ENCODE measurements around the gene HECTD4. TPM values are rescaled to one million over a fixed set of nuclear protein-coding genes. Genes with fewer than 3 reads are reported as not detected.
"Not testable (repeated sequence)": the region's sequence is repeated elsewhere in the genome, so short reads cannot be mapped to it uniquely, and the experiment has no call there.

HECTD4 gene
- total RNA-seq, 1 donor from 2014 or later: 35.1 TPM

DNA sequence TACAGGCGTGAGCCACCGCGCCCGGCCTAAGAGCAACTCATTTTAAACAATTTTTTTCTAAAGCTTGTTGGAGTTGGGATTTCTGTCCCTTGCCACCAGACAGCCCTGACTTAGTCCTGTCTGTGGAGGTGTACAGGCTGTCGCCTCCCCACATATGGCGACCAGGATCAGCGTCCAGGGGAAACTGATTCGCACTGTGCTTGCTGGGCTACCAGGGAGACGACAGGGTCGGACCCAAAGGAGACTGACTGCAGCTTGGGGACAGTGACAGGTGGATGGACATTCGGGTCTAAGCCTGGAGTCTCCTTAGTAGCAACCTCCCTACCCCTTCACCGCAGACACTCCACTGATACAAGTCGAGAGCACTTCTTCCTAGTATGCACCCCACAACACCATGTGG lies 216.6 kb downstream of the HECTD4 start:
- no peak for DNase-seq (ENCODE audit: extremely low read depth, low read depth, low spot score)

DNA sequence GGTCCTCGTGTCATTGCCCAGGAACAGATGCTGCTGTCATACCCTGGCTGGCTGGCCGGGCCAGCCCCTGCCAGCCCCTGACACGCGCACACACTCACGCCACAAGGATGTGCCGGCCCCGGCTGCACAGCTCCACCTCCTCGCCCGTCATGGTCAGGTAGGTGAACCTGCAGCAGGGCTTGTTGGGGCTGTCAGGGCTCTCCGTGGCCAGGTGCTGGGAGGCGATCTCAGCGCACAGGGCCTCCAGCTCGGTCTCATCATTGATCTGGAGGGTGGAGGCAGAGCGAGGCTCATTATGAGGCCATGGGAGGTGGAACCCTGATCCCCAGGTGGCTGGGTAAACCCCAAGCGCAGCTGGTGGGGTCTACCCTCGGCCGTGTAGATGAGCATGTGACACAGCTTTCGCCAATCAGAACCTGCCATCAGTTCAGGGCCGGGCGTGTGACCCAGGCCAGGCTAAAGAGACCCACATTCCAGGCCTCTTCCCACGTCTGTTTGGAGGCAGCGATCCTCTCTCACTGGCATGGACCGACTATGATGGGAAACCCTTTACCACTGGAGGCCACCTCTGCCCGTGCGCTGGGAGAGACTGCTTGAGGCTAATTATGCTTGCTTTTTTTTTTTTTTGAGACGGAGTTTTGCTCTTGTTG lies 218.1 kb downstream of the HECTD4 start:
- DNase-seq (ENCODE audit: extremely low read depth, low read depth, low spot score): no peak

DNA sequence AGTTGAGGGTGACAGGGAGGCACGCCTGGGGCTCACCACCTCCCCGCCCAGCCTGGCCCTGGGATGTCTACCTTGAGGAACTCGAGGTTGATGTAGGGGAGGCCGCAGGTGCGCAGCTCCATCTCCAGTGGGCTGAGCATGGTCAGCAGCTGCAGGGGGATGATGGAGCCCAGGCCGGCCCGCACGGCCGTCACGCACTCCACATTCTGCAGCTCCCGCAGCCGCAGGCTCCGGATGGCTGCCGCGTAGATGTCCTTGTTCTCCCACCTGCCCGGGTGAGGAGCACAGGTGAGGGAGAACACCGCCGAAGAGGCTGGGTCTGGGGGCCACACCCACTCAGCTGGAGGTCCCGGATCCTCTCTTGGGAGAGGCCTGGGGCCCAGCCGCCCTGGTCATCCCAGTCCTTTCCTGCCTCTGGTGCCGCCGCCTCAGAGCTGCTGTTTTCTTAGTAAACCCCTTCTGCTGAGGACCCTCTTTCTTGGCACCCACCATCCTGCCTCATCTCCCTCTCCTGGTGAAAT lies 218.7 kb downstream of the HECTD4 start:
- no peak for DNase-seq (ENCODE audit: extremely low read depth, low read depth, low spot score)

DNA sequence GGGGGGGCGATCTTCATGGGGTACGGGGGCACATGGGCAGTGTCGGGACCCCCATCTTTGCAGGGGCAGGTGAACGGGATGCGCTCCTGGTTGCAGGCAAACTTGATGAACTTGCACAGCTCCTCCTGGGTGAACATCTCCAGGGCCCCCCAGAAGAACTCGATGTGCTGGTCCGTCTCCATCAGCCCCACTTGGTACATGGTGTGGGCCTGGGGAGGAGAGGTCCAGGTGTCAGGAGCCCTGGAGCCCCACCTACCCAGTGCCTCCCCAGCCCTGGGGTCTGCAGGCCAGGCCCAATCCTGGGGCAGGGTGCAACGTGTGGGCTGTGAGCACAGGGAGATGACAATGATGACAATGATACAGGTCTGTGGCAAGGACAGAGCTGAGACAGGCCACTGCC lies 219.2 kb downstream of the HECTD4 start:
- no peak for DNase-seq (ENCODE audit: extremely low read depth, low read depth, low spot score)

DNA sequence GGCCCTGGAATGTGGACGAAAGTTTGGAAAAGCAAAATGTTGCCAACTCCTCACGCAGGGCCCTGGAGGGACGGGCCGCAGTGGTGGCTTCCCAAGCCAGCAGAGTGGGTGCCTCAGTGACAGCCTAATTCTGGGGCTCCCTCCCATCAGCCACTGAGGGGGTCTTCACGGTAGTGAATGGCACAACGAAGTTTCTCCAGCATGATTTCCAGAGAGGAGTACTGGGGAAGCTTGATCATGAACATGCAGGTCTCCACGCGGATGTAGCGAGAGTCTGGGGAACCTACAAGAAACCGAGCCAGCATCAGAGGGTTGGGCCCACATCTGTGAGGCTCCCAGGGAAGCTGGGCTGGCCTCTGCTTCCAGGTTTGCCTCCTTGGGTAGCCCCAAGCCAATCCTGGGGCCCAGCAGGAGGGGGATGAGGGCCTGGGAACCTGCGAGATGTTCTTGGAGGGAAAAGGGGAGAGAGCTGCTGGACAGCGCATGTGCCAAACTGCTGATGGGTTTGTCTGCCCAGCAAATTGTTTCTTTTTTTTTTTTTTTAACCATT lies 219.9 kb downstream of the HECTD4 start:
- no peak for DNase-seq (ENCODE audit: extremely low read depth, low read depth, low spot score)

DNA sequence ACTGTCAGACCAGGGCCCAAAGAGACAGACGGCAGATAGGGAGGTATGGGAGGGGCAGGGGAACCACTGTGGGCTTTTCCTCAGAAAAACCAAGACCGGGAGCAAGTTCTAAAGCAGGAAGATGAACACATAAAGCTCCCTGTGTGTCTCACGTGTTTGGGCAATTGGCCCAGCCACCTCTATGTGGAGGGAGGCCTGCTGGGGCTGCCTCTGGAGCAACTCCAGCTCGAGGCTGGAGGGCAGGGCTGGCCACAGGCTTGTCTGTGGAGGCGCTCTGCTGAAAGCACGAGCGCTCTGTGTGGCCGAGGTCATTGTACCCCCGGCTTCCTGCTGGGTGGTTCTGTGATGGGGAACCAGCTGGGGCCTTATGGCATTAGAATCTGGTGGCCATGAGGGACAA lies 220.5 kb downstream of the HECTD4 start:
- no peak for DNase-seq (ENCODE audit: extremely low read depth, low read depth, low spot score)

DNA sequence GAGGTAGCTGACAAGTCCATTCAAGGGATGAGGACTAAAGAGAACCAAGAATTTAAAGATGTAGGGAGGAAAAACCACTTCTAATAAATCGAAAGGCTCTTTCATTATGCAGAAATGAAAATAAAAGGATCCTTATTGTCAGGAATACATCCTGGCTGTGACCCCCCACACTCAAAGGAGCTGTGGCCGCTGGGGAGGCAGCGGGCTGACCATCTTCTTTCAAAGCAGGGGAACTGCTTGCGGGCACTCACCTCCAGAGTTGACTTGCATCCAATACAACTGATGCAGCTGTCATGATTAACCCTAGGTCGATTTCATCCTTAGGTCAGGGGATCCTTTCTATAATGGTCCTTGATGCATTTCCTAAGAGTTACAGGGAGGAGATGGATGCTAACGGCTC lies 221.6 kb downstream of the HECTD4 start:
- no peak for DNase-seq (ENCODE audit: extremely low read depth, low read depth, low spot score)

DNA sequence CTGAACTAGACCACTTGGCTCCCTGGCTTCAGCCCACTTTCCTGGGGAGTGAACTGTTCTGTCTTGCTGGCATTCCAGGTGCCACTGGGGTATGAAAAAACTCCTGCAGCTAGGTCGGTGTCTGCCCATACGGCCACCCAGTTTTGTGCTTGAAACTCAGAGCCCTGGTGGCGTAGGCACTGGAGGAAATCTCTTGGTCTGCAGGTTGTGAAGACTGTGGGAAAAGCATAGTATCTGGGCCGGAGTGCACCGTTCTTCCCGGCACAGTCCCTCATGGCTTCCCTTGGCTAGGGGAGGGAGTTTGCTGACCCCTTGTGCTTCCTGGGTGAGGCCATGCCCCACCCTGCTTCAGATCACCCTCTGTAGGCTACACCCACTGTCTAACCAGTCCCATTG lies 223.1 kb downstream of the HECTD4 start:
- no peak for DNase-seq (ENCODE audit: extremely low read depth, low read depth, low spot score)

DNA sequence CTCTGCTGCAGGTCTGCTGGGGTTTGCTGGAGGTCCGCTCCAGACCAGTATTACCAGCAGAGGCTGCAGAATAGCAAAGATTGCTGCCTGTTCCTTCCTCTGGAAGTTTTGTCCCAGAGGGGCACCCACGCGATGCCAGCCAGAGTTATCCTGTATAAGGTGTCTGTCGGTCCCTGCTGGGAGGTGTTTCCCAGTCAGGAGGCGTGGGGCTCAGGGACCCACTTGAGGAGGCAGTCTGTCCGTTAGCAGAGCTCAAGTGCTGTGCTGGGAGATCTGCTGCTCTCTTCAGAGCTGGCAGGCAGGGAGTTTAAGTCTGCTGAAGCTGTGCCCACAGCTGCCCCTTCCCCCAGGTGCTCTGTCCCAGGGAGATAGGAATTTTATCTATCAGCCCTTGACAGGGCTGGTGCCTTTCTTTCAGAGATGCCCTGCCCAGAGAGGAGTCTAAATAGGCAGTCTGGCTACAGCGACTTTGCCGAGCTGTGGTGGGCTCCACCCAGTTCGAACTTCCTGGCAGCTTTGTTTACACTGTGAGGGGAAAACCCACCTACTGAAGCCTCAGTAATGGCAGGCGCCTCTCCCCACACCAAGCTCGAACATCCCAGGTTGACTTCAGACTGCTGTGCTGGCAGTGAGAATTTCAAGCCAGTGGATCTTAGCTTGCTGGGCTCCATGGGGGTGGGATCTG lies 223.6 kb downstream of the HECTD4 start:
- not testable (repeated sequence) for DNase-seq (ENCODE audit: extremely low read depth, low read depth, low spot score)

DNA sequence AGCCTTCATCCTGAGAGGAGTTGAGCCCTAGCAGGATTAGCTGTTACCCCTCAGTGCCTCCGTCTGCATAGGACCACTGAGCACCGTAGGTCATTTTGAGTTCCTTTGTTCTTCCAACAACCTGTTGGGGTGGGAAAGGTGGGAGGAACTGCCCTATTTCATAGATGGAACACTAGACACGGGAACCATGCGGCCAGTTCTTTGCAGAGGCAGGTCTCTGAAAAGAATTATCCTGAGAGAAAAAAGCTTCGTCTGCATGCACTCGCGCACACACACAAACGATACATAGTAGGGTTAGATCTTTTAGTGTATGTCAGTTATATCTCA lies 228.4 kb downstream of the HECTD4 start:
- no peak for DNase-seq (ENCODE audit: extremely low read depth, low read depth, low spot score)

DNA sequence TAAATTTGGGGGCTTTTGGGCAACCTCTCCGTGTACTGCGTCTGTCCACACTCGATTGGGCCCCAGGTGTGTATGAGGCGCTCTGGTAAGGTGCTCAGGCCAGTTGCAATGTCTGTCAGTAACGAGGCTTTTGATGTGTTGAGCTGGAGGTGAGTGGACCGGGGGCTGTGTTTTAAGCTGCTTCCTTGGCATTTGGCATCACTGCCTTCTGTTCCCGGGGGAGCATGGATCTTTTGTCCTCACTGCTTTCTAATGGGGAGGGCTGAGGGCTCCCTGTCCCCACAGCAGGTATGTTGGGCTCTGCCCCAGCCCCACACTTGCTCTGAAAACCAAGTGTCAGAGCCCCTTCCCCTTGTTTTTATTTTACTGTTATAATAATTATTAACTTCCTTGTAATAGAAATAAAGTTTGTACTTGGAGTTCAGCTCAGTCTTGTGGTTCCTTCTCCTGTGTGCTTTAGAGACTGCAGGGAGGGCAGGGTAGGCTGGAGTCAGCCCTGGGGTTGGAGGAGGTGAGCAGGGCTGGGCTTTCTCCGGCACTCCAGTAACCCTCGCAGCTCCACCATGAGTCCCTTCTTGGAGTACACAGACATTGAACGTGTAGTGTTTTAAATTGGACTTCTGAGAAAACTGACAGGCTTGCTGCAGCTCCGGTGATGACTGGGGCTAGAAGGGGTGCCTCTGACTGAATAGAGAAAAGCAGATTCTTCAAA lies 228.9 kb downstream of the HECTD4 start:
- DNase-seq (ENCODE audit: extremely low read depth, low read depth, low spot score): no peak

DNA sequence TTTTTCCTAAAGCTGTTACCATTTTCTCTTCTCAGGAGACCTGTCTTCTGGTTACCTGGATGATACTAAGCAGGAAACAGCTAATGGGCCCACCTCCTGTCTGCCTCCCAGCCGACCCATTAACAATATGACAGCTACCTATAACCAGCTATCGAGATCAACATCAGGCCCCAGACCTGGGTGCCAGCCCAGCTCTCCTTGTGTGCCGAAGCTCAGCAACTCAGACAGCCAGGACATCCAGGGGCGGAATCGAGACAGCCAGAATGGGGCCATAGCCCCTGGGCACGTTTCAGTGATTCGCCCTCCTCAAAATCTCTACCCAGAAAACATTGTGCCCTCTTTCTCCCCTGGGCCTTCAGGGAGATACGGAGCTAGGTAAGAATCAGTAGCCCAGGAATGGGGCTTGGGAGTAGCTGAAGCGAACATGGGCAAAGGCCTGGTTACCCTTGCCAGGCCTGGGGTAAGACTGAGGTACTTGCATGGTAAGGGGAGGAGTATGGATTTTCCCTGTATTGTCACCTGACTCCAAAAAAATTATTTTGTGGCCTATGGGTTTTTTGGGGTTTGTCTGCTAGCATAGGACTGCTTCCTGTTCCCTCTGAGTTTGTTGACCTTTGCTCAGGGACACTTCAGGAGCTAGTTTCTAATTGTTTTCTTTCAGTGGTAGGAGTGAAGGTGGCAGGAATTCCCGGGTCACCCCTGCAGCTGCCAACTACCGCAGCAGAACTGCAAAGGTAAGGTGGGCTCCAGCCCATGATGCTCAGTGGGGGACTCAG lies 230.3 kb downstream of the HECTD4 start:
- DNase-seq (ENCODE audit: extremely low read depth, low read depth, low spot score): no peak

DNA sequence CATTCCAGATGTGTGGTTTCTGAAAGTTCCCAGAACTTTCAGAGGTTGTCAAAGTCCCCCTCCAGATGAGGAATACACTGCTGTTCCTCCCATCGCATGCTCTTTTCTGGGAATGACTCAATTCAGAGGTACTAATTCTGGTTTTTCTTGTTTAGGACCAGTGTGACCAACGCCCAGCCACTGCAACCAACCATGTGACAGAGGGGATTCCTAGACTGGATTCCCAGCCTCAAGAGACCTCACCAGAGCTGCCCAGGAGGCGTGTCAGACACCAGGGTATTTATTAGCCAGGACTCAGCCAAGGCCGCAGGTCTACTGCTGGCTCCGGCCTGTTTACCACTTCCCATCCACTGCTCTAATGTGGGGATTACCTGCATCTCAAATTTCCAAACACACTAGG lies 232.6 kb downstream of the HECTD4 start:
- DNase-seq (ENCODE audit: extremely low read depth, low read depth, low spot score): no peak

DNA sequence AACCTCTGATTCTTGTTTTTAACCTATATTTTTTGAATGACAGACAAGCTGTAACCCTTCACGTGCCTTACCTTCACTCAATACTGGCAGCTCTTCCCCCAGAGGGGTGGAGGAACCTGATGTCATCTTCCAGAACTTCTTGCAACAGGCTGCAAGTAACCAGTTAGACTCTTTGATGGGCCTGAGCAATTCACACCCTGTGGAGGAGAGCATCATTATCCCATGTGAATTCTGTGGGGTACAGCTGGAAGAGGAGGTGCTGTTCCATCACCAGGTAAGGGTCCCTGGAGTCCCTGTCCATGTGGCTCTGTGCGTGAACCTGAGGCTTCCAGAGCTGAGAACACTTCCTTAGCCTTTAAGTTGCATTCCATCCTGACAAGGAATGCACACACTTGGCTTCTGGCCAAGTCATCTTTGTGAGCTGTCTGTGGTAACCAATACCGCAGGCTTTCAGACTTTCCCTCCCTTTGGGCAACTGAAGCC lies 234.2 kb downstream of the HECTD4 start:
- DNase-seq (ENCODE audit: extremely low read depth, low read depth, low spot score): no peak

DNA sequence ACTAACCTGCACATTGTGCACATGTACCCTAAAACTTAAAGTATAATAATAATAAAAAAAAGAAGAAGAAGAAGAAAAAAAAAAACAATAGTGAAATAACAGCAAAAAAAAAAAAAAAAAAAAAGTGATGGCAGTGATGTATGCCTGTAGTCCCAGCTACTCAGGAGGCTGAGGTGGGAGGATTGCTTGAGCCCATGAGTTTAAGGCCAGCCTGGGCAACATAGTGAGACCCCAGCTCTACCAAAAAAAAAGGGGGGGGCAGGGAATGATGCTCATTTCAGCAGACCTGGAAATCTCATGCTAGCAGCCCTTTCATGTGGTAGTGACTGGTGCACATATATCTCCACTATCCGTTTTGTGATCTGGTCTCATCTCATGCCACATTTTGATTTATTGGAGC lies 236.1 kb downstream of the HECTD4 start:
- DNase-seq (ENCODE audit: extremely low read depth, low read depth, low spot score): no peak

DNA sequence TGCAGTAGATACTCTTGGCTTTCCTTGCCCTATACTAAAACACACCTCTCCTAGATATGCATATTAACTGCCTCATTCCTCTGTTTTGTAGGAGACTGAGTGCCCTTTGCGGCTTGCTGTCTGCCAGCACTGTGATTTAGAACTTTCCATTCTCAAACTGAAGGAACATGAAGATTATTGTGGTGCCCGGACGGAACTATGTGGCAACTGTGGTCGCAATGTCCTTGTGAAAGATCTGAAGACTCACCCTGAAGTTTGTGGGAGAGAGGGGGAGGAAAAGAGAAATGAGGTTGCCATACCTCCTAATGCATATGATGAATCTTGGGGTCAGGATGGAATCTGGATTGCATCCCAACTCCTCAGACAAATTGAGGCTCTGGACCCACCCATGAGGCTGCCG lies 241.5 kb downstream of the HECTD4 start:
- DNase-seq (ENCODE audit: extremely low read depth, low read depth, low spot score): no peak

DNA sequence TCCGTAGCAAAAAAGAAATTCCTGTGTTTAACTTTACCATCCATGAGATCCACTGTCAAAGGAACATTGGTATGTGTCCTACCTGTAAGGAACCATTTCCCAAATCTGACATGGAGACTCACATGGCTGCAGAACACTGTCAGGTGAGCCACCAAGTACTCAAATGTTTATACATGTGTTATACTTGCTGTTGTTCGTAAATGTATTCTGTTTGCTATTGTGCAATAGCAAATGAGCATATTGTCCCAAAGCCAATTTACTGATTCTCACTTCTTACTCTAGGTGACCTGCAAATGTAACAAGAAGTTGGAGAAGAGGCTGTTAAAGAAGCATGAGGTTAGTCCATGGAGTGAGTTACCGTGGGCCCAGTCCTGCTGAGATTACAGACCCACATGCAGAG lies 247.5 kb downstream of the HECTD4 start:
- DNase-seq (ENCODE audit: extremely low read depth, low read depth, low spot score): no peak

DNA sequence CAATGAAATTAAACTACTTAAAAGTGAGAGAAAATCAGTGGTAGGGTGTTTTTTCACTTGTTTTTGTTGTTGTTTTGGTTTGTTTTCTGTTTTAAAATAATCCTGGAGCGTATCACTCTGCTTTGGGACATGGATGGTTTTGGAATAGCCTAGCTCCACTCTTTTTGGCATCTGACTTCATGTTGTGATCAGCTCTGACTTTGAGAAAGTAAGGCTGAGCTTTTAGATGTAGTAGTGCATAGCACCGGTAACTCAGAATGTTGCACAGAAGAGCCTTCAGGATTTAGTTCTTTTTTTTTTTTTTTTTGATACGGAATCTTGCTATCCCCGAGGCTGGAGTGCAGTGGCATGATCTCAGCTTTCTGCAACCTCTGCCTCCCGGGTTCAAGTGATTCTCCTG lies 248.8 kb downstream of the HECTD4 start:
- no peak for DNase-seq (ENCODE audit: extremely low read depth, low read depth, low spot score)

DNA sequence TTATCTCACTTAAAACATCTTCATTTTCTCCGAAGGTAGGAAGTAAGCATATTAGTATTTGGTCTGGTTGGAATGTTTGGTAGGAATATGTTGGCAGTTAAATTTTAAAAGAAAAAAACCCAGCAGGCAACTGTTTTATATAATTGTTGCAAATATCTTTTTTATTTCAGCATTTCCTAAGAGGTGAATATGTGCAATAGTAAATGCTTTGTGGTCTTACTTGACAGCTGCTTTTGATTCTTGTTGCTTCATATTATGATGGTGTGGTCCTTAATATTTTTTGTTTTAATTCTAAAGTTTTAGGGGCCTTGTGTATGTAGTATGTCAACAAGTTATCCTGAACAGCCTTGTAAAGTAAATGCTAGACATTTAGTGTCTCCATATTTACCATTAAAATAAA lies 250.5 kb downstream of the HECTD4 start:
- DNase-seq (ENCODE audit: extremely low read depth, low read depth, low spot score): no peak

DNA sequence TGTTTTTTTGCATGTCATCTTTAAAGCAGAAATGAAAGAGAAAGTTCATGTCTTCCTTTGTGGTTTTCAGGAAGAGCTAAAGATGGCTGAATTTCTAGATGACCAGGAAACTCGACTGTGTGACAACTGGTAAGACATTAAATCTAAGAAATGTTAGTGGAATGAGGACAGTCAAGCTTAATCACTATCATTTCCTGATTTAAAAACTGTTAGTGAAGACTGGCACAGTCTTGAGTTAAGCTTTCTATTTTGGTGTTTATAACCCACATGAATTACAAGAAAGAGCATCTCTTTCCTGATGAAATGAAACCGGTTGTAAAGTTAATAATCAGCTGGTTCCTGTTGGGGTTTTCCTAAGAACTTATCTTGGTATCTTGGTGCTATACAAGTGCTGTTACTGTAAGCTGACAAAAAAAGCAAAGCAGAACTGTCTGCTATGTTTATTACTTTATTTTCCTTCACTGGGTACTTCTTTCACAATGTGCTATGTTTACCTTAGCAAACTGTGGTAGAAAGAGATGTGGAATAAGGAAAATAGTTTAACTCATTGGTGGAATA lies 251.7 kb downstream of the HECTD4 start:
- DNase-seq (ENCODE audit: extremely low read depth, low read depth, low spot score): no peak

DNA sequence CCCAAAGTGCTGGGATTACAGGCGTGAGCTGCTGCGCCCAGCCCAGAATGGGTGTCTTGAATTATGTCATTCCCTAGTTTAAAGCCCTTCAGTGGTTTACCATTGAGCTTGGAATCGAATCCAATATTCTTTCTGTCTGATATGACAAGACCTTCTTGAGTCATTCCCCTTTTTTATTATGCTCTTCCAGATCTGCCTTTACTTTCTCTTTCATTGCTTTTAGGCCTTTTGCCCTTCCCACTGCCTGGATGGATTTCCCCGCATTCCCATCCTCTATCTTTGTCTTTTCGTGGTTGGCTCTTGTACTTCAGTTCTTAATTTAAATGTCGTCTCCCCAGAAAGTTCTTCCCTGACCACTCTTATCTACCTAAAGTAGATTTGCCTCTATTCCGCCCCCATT lies 255.3 kb downstream of the HECTD4 start:
- no peak for DNase-seq (ENCODE audit: extremely low read depth, low read depth, low spot score)
